ENCODE measurements around the gene EIF4A2. TPM values are rescaled to one million over a fixed set of nuclear protein-coding genes. Genes with fewer than 3 reads are reported as not detected.

The EIF4A2 gene
- total and polyA plus RNA-seq, 10 of the 15 experiments (the other 5 are each of a cell fraction or from before 2014, with no cell fraction given), result 154 to 680 (median 259) TPM

DNA sequence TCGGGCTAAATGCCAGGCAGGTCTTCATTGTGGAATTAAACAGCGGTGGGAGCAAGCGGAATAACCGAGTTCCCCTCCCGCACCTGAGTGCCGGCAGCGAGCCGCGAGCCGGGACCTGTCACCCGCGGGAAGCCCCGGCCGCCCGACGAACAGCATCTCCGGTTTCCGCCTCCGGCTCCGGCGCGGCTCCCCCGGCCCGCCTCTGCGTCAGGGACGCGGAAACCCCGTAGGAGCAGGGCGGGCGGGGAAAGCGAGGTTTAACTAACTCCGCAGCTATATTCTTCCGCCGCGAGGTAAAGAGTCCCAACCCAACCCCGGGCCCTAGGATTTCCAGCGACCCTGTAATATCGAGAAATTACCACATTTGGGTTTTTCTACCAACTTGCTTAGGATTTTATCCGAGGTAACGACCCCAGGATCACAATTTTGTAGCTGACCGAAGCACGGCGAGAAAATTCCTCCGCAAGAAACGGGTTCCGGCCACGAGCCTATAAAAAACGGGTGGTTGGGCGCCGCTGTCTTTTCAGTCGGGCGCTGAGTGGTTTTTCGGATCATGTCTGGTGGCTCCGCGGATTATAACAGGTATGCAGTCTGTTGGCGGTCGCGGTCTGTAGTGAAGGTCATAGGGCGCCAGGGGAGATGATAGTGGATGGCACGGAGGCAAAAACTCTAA lies at the start of gene EIF4A2 (continued):
- TF ChIP-seq, protein P1, sequence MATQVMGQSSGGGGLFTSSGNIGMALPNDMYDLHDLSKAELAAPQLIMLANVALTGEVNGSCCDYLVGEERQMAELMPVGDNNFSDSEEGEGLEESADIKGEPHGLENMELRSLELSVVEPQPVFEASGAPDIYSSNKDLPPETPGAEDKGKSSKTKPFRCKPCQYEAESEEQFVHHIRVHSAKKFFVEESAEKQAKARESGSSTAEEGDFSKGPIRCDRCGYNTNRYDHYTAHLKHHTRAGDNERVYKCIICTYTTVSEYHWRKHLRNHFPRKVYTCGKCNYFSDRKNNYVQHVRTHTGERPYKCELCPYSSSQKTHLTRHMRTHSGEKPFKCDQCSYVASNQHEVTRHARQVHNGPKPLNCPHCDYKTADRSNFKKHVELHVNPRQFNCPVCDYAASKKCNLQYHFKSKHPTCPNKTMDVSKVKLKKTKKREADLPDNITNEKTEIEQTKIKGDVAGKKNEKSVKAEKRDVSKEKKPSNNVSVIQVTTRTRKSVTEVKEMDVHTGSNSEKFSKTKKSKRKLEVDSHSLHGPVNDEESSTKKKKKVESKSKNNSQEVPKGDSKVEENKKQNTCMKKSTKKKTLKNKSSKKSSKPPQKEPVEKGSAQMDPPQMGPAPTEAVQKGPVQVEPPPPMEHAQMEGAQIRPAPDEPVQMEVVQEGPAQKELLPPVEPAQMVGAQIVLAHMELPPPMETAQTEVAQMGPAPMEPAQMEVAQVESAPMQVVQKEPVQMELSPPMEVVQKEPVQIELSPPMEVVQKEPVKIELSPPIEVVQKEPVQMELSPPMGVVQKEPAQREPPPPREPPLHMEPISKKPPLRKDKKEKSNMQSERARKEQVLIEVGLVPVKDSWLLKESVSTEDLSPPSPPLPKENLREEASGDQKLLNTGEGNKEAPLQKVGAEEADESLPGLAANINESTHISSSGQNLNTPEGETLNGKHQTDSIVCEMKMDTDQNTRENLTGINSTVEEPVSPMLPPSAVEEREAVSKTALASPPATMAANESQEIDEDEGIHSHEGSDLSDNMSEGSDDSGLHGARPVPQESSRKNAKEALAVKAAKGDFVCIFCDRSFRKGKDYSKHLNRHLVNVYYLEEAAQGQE (IDR thresholded peaks at IDR 0.05; ENCODE audit: low read depth, low read length), result peak; percentile 60
- no peak for TF ChIP-seq SP1 (IDR thresholded peaks at IDR 0.05; ENCODE audit: low read depth, low read length)
- 0 out of 4 replicates have a peak, but pooled peaks of 1 of the 2 experiments have one; percentile 11 for TF ChIP-seq EP300 (IDR thresholded peaks at IDR 0.05; ENCODE audit: borderline replicate concordance in 1 of 2, control insufficient read depth in 1 of 2, low read depth in 2 of 2, low read length in 2 of 2)
- TF ChIP-seq ESRRA (IDR thresholded peaks at IDR 0.05; ENCODE audit: low read length), result 0 out of 2 replicates have a peak, but pooled peaks have one; percentile 61
- peak; percentile 88 for TF ChIP-seq MEF2B (IDR thresholded peaks at IDR 0.05; ENCODE audit: partially characterized antibody, poor library complexity, severe bottlenecking)
- TF ChIP-seq, protein P2, sequence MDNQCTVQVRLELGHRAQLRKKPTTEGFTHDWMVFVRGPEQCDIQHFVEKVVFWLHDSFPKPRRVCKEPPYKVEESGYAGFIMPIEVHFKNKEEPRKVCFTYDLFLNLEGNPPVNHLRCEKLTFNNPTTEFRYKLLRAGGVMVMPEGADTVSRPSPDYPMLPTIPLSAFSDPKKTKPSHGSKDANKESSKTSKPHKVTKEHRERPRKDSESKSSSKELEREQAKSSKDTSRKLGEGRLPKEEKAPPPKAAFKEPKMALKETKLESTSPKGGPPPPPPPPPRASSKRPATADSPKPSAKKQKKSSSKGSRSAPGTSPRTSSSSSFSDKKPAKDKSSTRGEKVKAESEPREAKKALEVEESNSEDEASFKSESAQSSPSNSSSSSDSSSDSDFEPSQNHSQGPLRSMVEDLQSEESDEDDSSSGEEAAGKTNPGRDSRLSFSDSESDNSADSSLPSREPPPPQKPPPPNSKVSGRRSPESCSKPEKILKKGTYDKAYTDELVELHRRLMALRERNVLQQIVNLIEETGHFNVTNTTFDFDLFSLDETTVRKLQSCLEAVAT (IDR thresholded peaks at IDR 0.05), result peak; percentile 98
- TF ChIP-seq, protein P3, sequence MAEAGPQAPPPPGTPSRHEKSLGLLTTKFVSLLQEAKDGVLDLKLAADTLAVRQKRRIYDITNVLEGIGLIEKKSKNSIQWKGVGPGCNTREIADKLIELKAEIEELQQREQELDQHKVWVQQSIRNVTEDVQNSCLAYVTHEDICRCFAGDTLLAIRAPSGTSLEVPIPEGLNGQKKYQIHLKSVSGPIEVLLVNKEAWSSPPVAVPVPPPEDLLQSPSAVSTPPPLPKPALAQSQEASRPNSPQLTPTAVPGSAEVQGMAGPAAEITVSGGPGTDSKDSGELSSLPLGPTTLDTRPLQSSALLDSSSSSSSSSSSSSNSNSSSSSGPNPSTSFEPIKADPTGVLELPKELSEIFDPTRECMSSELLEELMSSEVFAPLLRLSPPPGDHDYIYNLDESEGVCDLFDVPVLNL (IDR thresholded peaks at IDR 0.05; ENCODE audit: low read depth, low read length), result peak; percentile 40; the same call in 1 of the 2 replicates
- TF ChIP-seq, protein P4, sequence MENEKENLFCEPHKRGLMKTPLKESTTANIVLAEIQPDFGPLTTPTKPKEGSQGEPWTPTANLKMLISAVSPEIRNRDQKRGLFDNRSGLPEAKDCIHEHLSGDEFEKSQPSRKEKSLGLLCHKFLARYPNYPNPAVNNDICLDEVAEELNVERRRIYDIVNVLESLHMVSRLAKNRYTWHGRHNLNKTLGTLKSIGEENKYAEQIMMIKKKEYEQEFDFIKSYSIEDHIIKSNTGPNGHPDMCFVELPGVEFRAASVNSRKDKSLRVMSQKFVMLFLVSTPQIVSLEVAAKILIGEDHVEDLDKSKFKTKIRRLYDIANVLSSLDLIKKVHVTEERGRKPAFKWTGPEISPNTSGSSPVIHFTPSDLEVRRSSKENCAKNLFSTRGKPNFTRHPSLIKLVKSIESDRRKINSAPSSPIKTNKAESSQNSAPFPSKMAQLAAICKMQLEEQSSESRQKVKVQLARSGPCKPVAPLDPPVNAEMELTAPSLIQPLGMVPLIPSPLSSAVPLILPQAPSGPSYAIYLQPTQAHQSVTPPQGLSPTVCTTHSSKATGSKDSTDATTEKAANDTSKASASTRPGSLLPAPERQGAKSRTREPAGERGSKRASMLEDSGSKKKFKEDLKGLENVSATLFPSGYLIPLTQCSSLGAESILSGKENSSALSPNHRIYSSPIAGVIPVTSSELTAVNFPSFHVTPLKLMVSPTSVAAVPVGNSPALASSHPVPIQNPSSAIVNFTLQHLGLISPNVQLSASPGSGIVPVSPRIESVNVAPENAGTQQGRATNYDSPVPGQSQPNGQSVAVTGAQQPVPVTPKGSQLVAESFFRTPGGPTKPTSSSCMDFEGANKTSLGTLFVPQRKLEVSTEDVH (IDR thresholded peaks at IDR 0.05; ENCODE audit: low read depth, partially characterized antibody), result peak; percentile 82
- peak; percentile 77 for TF ChIP-seq NR2F1 (conservative IDR thresholded peaks at IDR 0.05)
- TF ChIP-seq, protein P5, sequence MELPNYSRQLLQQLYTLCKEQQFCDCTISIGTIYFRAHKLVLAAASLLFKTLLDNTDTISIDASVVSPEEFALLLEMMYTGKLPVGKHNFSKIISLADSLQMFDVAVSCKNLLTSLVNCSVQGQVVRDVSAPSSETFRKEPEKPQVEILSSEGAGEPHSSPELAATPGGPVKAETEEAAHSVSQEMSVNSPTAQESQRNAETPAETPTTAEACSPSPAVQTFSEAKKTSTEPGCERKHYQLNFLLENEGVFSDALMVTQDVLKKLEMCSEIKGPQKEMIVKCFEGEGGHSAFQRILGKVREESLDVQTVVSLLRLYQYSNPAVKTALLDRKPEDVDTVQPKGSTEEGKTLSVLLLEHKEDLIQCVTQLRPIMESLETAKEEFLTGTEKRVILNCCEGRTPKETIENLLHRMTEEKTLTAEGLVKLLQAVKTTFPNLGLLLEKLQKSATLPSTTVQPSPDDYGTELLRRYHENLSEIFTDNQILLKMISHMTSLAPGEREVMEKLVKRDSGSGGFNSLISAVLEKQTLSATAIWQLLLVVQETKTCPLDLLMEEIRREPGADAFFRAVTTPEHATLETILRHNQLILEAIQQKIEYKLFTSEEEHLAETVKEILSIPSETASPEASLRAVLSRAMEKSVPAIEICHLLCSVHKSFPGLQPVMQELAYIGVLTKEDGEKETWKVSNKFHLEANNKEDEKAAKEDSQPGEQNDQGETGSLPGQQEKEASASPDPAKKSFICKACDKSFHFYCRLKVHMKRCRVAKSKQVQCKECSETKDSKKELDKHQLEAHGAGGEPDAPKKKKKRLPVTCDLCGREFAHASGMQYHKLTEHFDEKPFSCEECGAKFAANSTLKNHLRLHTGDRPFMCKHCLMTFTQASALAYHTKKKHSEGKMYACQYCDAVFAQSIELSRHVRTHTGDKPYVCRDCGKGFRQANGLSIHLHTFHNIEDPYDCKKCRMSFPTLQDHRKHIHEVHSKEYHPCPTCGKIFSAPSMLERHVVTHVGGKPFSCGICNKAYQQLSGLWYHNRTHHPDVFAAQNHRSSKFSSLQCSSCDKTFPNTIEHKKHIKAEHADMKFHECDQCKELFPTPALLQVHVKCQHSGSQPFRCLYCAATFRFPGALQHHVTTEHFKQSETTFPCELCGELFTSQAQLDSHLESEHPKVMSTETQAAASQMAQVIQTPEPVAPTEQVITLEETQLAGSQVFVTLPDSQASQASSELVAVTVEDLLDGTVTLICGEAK (IDR thresholded peaks at IDR 0.05; ENCODE audit: borderline replicate concordance), result peak; percentile 82
- TF ChIP-seq, protein P6, sequence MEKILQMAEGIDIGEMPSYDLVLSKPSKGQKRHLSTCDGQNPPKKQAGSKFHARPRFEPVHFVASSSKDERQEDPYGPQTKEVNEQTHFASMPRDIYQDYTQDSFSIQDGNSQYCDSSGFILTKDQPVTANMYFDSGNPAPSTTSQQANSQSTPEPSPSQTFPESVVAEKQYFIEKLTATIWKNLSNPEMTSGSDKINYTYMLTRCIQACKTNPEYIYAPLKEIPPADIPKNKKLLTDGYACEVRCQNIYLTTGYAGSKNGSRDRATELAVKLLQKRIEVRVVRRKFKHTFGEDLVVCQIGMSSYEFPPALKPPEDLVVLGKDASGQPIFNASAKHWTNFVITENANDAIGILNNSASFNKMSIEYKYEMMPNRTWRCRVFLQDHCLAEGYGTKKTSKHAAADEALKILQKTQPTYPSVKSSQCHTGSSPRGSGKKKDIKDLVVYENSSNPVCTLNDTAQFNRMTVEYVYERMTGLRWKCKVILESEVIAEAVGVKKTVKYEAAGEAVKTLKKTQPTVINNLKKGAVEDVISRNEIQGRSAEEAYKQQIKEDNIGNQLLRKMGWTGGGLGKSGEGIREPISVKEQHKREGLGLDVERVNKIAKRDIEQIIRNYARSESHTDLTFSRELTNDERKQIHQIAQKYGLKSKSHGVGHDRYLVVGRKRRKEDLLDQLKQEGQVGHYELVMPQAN (conservative IDR thresholded peaks at IDR 0.05), result peak; percentile 65; the same call in 1 of the 2 replicates

All from GM12878 (cell line).